Cortex of kidney (tissue), 1 donor: ENCODE data around the gene CLASP1.
"Not testable (repeated sequence)": the region's sequence is repeated elsewhere in the genome, so short reads cannot be mapped to it uniquely, and the experiment has no call there.

Experiments
- DNase-seq: peaks from one replicate; lab custom pipeline; 2025; lab: John Stamatoyannopoulos, UW

Gene CLASP1

DNA sequence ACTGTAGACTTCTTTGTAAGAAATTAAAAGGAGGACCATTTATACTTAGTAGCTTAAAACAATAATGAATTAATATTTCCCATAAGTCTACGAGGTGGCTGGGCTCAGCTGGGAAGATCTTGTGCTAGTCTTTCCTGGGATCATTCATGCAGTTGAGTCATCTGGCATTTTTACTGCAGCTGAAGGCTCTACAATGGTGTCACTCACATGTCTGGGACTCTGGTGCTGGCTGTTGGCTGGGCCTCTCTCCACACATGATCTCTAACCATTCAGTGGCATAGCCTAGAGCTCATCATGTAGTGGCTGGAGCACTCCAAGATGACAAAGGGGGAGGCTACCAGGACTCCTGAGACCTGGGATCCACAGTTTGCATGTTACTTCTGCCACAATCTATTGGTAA lies 35.5 kb downstream of the CLASP1 start:
- no peak for DNase-seq

- DNase-seq: no peak
Measured at GRCh38 chr2:121613152-121613551, 36.1 kb downstream of the CLASP1 start.

DNA sequence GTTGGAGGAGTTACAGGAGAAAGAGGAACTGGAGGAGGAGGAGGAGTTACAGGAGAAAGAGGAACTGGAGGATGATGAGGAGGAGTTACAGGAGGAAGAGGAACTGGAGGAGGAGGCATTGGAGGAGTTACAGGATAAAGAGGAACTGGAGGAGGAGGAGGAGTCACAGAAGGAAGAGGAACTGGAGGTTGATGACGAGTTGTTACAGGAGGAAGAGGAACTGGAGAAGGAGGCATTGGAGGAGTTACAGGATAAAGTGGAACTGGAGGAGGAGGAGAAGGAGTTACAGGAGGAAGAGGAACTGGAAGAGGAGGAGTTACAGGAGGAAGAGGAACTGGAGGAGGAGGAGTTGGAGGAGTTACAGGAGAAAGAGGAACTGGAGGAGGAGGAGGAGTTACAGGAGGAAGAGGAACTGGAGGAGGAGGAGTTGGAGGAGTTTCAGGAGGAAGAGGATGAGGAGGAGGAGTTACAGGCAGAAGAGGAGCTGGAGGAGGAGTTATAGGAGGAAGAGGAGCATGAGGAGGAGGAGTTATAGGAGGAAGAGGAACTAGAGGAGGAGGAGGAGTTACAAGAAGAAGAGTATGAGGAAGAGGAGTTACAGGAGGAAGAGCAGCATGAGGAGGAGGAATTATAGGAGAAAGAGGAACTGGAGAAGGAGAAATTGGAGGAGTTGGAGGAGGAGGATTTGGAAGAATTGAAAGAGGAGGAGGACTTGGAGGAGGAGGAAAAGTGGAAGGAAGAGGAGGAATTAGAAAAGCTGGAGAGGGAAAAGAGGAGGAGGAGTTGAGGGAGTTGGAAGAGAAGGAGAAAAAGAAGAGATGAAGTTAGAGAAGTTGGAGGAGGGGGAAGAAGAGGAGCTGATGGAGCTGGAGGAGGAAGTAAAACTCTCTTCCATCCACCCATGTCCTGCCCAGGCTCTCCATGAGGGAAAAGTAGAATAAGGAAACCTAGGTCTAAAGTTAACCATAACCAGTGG lies 37.2 kb downstream of the CLASP1 start:
- DNase-seq: no peak

GRCh38 chr2:121611048-121611649 lies 38.1 kb downstream of the CLASP1 start:
- DNase-seq: not testable (repeated sequence)

GRCh38 chr2:121610487-121610874 lies 38.8 kb downstream of the CLASP1 start:
- not testable (repeated sequence) for DNase-seq

DNA sequence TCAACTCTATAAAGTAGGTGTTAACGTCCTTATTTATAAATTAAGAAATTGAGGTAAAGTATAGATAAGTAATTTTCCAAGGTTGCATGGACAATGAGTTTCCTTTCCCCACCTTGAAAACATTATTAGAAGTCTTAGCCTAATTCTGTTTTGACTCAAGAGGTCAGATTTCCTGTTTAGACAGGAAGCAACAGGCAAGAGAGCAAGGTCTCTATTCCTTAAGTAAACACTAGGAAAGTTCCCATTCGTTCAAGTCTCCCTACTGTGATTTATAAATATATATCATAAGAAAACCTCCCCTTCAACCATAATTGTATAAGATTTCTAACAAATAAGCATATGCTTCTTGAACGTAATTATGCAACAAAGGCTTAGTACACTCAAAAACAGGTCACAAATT lies 40.3 kb downstream of the CLASP1 start:
- no peak for DNase-seq

DNA sequence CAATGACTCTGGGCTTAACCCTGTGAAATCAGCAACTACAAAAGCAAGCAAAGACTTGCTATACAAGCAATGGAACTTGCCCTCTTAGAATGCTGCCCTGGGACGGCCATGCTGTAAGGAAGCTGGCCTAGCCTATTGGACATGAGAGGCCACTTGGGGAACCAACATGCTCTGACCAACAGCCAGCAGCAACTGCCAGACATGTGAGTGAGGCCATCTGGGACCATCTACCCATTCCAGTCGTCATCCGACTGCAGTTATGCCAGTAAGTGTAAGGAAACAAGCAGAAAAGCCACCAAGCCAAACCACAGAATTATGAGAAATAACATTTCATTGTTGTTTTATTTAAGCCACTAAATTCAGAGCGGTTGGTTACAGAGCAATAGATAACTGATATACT lies 40.9 kb downstream of the CLASP1 start:
- no peak for DNase-seq

DNA sequence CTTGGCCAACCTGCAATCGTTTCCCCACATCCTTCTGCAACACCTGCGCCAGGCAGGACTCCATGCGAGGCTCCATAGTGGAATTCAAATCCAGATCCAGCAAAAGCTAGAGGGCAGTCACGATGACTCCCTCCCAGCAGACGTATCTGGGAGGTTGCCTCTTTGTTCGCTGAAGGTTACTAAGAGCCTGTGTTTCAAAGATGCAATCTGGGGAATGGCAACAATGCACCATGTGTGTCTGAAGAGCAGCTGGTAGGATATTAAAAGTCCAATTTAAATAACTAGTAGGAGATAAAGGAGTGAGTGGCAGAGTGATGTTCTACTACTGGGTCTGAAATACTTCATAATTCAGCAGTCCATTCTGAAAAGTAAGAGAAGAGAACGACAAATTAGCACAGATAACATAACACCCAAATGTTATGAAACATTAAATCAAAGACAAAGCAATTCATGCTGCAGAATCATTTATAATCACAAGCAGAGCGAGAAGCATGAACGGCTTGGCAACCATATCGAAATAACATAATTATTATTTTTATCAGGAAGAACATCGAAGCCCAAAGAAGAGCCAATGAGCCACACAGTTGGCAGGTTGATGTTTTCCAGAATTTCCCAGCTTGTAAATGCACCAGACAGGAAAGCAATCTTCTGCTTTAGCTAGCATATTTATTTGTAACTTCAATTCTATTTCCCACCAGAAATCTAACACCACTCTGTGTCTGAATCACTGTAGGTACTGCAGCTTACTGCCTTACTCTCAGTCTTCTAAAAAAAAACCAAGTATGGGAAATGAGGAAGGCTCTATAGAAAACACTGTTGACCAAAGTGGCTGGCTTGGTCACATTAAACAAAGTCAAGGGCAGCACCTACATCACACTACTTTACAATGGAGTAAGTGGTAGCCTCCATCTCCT lies 43.2 kb downstream of the CLASP1 start:
- DNase-seq: no peak

GRCh38 chr2:121603185-121603584 lies 46.1 kb downstream of the CLASP1 start:
- no peak for DNase-seq

DNA sequence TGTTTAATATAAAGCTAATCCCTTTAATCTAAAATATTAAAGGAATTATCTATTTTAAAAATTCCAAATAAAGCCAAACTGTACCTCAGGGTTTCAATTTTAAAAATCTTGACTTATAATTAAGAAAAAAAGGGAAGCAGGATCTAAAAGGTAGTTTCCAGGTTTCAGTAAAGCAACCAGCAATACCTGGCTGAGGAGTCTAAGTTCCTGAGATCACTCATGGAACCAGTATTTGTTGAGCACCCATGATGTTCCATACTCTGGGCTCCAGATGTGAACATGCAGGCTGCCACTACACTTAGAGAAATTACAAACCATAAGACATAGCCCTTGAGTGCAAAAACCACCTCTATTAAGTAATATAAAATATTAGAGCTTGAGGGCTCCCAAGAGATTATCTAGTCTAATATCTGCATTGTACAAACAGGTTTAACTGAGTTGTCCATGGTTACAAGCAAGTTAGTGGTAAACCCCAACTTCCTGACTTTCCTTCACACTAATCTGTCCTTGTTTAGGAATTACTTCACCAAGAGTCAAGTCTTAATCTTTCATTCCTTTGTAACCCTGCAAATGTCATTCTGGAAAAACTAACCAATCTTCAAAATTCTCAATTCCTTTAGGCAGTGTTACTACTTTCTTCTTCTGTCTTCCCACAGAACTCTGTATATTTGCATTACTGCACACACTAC lies 49.2 kb downstream of the CLASP1 start:
- no peak for DNase-seq

DNA sequence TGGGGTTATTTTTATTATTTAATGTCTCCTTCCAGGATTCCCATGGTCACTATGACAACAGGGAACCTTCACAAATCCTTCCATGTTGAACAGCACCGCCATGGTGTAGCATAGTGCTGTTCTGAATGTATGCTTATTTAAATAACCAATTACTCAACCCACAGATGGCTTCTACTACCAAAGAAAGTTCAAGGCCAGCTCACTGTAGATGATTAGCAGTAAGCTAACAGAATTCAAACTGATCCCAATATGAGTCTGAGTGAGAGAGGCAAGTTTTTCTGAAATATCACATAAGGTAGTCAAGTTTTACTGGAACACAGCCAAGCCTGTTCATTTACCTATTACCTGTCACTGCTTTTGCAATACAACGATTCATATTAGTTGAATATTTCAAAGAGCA lies 51.2 kb downstream of the CLASP1 start:
- no peak for DNase-seq

GRCh38 chr2:121596221-121597080 lies 52.8 kb downstream of the CLASP1 start:
- no peak for DNase-seq

DNA sequence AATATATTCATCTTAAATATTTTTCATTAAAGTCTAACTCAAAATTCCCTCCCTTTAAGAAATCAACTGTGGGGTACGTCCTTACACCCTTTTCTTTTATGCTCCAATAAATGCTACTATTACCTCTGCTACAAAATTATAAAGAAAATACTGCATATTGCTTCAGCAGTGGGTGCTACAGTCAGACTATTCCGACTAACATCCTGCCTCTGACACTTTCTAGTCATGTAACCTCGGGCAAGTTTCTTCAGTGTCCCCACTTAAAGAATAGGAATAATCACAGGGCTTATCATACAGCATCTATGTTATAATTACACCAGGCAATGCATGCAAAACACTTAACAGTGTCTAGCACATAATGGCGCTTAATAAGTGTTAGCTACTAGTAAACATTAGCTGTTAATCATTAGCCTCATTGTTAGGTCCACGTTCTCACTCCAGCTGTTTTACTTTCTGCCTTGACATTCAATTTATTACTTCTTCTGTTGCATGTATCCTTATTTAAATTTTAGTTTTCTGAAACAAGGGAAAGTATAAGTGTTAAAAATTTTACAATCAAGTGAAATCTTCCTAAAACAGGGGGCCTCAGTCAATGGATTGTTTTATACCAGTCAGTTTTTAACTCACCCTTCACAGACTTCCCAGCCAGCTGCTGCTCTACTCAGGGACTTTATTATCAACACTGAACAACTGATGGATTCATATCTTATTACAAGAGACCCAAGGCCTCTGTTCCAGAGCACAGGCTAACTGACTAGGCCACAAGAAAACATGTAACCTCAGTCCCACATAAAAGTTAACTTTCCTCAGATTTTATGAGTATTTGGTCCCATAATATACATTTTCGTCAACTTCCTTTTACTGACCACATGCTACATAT lies 54.0 kb downstream of the CLASP1 start:
- DNase-seq: no peak

GRCh38 chr2:121591199-121591598 lies 58.1 kb downstream of the CLASP1 start:
- DNase-seq: no peak

- DNase-seq: no peak
Measured at GRCh38 chr2:121588357-121588756, 60.9 kb downstream of the CLASP1 start.

DNA sequence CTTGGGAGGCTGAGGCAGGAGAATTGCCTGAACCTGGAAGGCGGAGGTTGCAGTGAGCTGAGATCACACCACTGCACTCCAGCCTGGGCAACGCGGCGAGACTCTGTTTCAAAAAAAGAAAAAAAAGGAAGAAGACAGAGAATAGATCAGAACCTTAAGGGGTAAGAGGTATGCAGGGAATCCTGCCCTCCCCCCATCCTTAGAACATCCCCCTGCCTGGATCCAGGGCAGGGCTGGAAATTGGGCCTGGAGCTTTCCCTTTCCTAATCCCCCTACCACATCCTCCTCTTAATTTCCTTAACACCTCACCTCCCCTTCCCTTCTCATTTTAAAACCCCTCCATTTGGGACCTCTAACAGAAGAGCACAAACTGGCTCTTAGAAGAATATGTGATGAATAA lies 62.1 kb downstream of the CLASP1 start:
- DNase-seq: no peak

DNA sequence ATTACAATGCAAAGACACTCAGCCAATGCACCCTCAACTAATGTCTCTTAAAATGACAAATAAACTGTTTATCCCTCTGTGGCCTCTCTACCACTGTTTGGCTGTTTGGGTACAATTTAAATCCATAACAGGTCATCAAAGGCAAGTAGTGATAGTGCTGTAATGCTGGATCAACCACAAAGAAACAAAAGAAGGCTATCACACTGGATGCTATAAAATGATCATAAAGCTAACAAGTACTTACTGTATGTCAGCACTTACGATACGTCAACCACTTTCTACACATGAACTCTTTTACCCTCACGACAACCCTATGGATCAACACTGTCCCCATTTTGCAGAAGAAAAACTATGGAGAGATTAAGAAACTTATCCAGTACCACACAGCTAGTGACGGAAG lies 64.5 kb downstream of the CLASP1 start:
- no peak for DNase-seq

DNA sequence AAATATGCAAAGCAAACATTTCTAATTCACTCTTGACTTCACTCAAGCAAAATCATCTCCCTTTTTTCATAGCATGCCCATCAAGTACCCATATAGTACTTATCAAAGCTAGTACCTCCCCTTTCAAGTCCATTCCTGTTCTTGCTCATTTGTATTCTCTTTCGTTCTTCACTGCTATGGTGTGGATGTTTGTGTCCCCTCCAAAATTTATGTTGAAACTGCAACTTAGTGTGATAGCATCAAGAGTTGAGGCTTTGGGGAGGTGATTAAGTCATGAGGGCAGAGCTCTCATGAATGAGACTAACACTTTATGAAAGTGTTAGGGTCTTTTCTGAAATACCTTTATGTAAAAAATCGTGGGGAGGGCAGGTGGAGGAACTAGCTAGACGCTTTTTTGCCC lies 65.7 kb downstream of the CLASP1 start:
- no peak for DNase-seq

- DNase-seq: no peak
Measured at GRCh38 chr2:121582272-121582671, 67.0 kb downstream of the CLASP1 start.

DNA sequence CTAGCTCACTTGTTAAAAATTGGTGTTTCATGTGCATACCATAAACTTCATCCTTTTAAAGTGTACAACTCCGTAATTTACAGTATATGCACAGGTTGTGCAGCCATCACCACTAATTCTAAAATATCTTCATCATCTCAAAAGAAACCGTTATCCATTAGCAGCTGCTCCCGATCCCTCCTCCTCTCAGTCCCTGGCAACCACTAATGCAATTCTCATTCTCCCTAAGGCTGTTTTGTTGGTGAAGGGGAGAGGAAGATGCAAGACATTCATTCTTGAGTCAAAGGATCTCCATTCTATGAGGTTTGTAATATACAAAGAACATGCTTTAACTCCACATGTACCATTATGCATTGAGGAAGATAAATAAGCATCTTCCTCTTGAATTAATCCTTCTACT lies 70.0 kb downstream of the CLASP1 start:
- no peak for DNase-seq
